WTC11 (cell line): ENCODE data around the gene CALML4. TPM values are rescaled to one million over a fixed set of nuclear protein-coding genes. Genes with fewer than 3 reads are reported as not detected.
"Not testable (repeated sequence)": the region's sequence is repeated elsewhere in the genome, so short reads cannot be mapped to it uniquely, and the experiment has no call there.

Source experiments
- ATAC-seq: fragments of 200-7000 bp; cut with Tn5 transposase; 2 replicates; pipeline ENCODE4 v1.10.0; 2021; ENCODE audit warnings: mild to moderate bottlenecking, moderate library complexity
- CTCF ChIA-PET: fragments of 300-600 bp; sonication (Branson Sonifier 250); formaldehyde crosslinking; loops from one replicate; lab custom pipeline; 2021; ENCODE audit warnings: antibody characterized with exemption; lab: Charles Lee
- POLR2A ChIA-PET: fragments of 350-600 bp; sonication (Branson Sonifier 250); formaldehyde crosslinking; loops from one replicate; lab custom pipeline; 2021; ENCODE audit warnings: antibody characterized with exemption; lab: Charles Lee
- DNase-seq: peaks from one replicate; pipeline ENCODE4 v3.0.0; 2021; ENCODE audit warnings: low spot score
- H3K27ac Mint-ChIP-seq: 2 replicates; pipeline ENCODE4 v1.8.0; 2021; ENCODE audit warnings: mixed read lengths
- H3K27me3 Mint-ChIP-seq: 2 replicates; pipeline ENCODE4 v1.8.0; 2021; ENCODE audit warnings: low read depth, mild to moderate bottlenecking, moderate library complexity, mixed read lengths
- H3K36me3 Mint-ChIP-seq: 2 replicates; pipeline ENCODE4 v1.8.0; 2021; ENCODE audit warnings: mixed read lengths
- H3K4me1 Mint-ChIP-seq: 2 replicates; pipeline ENCODE4 v1.8.0; 2022; ENCODE audit warnings: mixed read lengths
- H3K4me3 Mint-ChIP-seq: 2 replicates; pipeline ENCODE4 v1.8.0; 2021; ENCODE audit warnings: mild to moderate bottlenecking, moderate library complexity, mixed read lengths
- H3K9me3 Mint-ChIP-seq: 2 replicates; pipeline ENCODE4 v1.8.0; 2021; ENCODE audit warnings: mixed read lengths
- CREB1 ChIP-seq: sonication (generic); formaldehyde crosslinking; IDR thresholded peaks from 2 replicates; pipeline ENCODE4 v1.8.0; 2023; ENCODE audit warnings: mild to moderate bottlenecking, missing genetic modification reagents
- CTCF ChIP-seq: fragments of 200-600 bp; IDR thresholded peaks from 2 replicates; pipeline ENCODE4 v1.8.0; 2022; ENCODE audit warnings: antibody characterized with exemption
- ELF4 ChIP-seq: sonication (generic); formaldehyde crosslinking; IDR thresholded peaks from 2 replicates; pipeline ENCODE4 v1.8.1; 2022; ENCODE audit warnings: low read depth, mild to moderate bottlenecking, moderate library complexity, missing genetic modification reagents
- ESRRA ChIP-seq: sonication (generic); formaldehyde crosslinking; IDR thresholded peaks from 2 replicates; pipeline ENCODE4 v1.8.1; 2022; ENCODE audit warnings: mild to moderate bottlenecking, missing genetic modification reagents, borderline replicate concordance
- GRHL2 ChIP-seq: fragments of 250-450 bp; sonication (Bioruptor Pico); IDR thresholded peaks from 2 replicates; pipeline ENCODE4 v1.8.0; 2022; ENCODE audit warnings: mild to moderate bottlenecking, moderate library complexity; ENCODE audit not compliant: insufficient replicate concordance, severe bottlenecking
- IRF2 ChIP-seq: sonication (generic); formaldehyde crosslinking; IDR thresholded peaks from 2 replicates; pipeline ENCODE4 v1.8.0; 2022; ENCODE audit warnings: low read depth, missing genetic modification reagents, borderline replicate concordance
- JAZF1 ChIP-seq: fragments of 250-450 bp; sonication (Bioruptor Pico); IDR thresholded peaks from 2 replicates; pipeline ENCODE4 v1.9.0; 2021; ENCODE audit warnings: moderate library complexity, mild to moderate bottlenecking, inconsistent platforms
- NFYB ChIP-seq: sonication (generic); formaldehyde crosslinking; conservative IDR thresholded peaks from 2 replicates; pipeline ENCODE4 v1.8.0; 2022; ENCODE audit warnings: low read depth, missing genetic modification reagents
- NR3C1 ChIP-seq: sonication (generic); formaldehyde crosslinking; conservative IDR thresholded peaks from 2 replicates; pipeline ENCODE4 v1.8.1; 2023; ENCODE audit warnings: low read depth, mild to moderate bottlenecking, missing genetic modification reagents
- PREB ChIP-seq: sonication (generic); formaldehyde crosslinking; IDR thresholded peaks from 2 replicates; pipeline ENCODE4 v1.8.1; 2022; ENCODE audit warnings: mild to moderate bottlenecking, missing genetic modification reagents, moderate library complexity, borderline replicate concordance
- SMAD4 ChIP-seq: sonication (generic); formaldehyde crosslinking; IDR thresholded peaks from 2 replicates; pipeline ENCODE4 v1.8.0; 2022; ENCODE audit warnings: mild to moderate bottlenecking, missing genetic modification reagents
- TEAD1 ChIP-seq: sonication (generic); formaldehyde crosslinking; IDR thresholded peaks from 2 replicates; pipeline ENCODE4 v1.8.0; 2022; ENCODE audit warnings: mild to moderate bottlenecking, missing genetic modification reagents
- TP53 ChIP-seq: sonication (generic); formaldehyde crosslinking; IDR thresholded peaks from 2 replicates; pipeline ENCODE4 v1.8.1; 2023; ENCODE audit warnings: mild to moderate bottlenecking, missing genetic modification reagents
- ZNF425 ChIP-seq: fragments of 250-450 bp; sonication (Bioruptor Pico); conservative IDR thresholded peaks from 2 replicates; pipeline ENCODE4 v1.9.0; 2021; ENCODE audit warnings: mild to moderate bottlenecking
- total RNA-seq: library from RNA; stranded (reverse); gene quantifications from 3 replicates; pipeline ENCODE4 v1.2.3, GENCODE V29; 2021
- TF ChIP-seq, protein P1 (sequence below): fragments of 250-450 bp; sonication (Bioruptor Pico); IDR thresholded peaks from 2 replicates; pipeline ENCODE4 v1.8.0; 2021; ENCODE audit warnings: mild to moderate bottlenecking
- TF ChIP-seq, protein P2 (sequence below): sonication (generic); formaldehyde crosslinking; IDR thresholded peaks from 2 replicates; pipeline ENCODE4 v1.8.0; 2022; ENCODE audit warnings: mild to moderate bottlenecking, missing genetic modification reagents
- TF ChIP-seq, protein P3 (sequence below): sonication (generic); formaldehyde crosslinking; IDR thresholded peaks from 2 replicates; pipeline ENCODE4 v1.8.1; 2023; ENCODE audit warnings: mild to moderate bottlenecking, missing genetic modification reagents, moderate library complexity
- TF ChIP-seq, protein P4 (sequence below): sonication (generic); formaldehyde crosslinking; IDR thresholded peaks from 2 replicates; pipeline ENCODE4 v1.8.1; 2023; ENCODE audit warnings: mild to moderate bottlenecking, missing genetic modification reagents
- TF ChIP-seq, protein P5 (sequence below): sonication (generic); formaldehyde crosslinking; conservative IDR thresholded peaks from 2 replicates; pipeline ENCODE4 v1.8.1; 2023; ENCODE audit warnings: mild to moderate bottlenecking, low read depth, missing genetic modification reagents, moderate library complexity
- TF ChIP-seq, protein P6 (sequence below): fragments of 250-450 bp; sonication (Bioruptor Pico); IDR thresholded peaks from 2 replicates; pipeline ENCODE4 v1.9.0; 2021; ENCODE audit warnings: moderate library complexity, mild to moderate bottlenecking, inconsistent platforms, borderline replicate concordance

The CALML4 gene
- total RNA-seq, 1 experiment from 2014 or later, result 9.8 TPM

DNA sequence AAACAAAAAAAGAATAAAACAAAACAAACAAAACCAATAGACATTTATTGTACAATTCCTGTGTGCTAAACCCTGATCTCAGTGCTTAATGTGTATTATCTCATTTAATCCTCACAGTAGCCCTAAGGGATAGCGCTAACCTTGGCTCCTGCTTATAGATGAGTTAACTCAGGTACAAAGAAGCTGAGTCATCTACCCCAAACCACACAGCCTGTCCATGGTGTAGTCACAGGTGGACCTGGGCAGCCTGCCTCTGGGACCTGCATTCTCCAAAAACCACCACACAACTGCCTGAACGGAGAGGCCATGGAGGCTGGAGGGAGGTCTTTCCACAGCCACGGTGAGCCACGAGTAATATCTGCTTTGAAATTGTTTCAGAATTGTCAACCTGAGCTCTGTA lies 29.9 kb upstream of the CALML4 start:
- Mint-ChIP-seq H3K4me1 (peaks cover 9% of the 10 kb centered on the region), H3K36me3 (no peaks in the 10 kb centered on the region), H3K27ac (no peak overlapping the region), H3K4me3 (no peak overlapping the region), H3K9me3 (no peaks in the 10 kb centered on the region), H3K27me3 (peaks cover 12% of the 10 kb centered on the region)
- TF ChIP-seq NFYB (CRISPR knock-in tag) (no peak), CTCF (no peak), ESRRA (CRISPR knock-in tag) (no peak), SMAD4 (CRISPR knock-in tag) (no peak), JAZF1 (no peak), CREB1 (CRISPR knock-in tag) (no peak), IRF2 (no peak), ELF4 (CRISPR knock-in tag) (no peak), PREB (CRISPR knock-in tag) (no peak), GRHL2 (CRISPR knock-in tag) (no peak), TEAD1 (CRISPR knock-in tag) (no peak), ZNF425 (CRISPR knock-in tag) (no peak), NR3C1 (no peak), TP53 (CRISPR knock-in tag) (no peak)
- TF ChIP-seq, protein P1, sequence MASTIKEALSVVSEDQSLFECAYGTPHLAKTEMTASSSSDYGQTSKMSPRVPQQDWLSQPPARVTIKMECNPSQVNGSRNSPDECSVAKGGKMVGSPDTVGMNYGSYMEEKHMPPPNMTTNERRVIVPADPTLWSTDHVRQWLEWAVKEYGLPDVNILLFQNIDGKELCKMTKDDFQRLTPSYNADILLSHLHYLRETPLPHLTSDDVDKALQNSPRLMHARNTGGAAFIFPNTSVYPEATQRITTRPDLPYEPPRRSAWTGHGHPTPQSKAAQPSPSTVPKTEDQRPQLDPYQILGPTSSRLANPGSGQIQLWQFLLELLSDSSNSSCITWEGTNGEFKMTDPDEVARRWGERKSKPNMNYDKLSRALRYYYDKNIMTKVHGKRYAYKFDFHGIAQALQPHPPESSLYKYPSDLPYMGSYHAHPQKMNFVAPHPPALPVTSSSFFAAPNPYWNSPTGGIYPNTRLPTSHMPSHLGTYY (CRISPR knock-in tag), result no peak
- TF ChIP-seq, protein P2, sequence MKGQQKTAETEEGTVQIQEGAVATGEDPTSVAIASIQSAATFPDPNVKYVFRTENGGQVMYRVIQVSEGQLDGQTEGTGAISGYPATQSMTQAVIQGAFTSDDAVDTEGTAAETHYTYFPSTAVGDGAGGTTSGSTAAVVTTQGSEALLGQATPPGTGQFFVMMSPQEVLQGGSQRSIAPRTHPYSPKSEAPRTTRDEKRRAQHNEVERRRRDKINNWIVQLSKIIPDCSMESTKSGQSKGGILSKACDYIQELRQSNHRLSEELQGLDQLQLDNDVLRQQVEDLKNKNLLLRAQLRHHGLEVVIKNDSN (CRISPR knock-in tag), result no peak
- TF ChIP-seq, protein P3, sequence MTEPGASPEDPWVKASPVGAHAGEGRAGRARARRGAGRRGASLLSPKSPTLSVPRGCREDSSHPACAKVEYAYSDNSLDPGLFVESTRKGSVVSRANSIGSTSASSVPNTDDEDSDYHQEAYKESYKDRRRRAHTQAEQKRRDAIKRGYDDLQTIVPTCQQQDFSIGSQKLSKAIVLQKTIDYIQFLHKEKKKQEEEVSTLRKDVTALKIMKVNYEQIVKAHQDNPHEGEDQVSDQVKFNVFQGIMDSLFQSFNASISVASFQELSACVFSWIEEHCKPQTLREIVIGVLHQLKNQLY, result no peak
- TF ChIP-seq, protein P4, sequence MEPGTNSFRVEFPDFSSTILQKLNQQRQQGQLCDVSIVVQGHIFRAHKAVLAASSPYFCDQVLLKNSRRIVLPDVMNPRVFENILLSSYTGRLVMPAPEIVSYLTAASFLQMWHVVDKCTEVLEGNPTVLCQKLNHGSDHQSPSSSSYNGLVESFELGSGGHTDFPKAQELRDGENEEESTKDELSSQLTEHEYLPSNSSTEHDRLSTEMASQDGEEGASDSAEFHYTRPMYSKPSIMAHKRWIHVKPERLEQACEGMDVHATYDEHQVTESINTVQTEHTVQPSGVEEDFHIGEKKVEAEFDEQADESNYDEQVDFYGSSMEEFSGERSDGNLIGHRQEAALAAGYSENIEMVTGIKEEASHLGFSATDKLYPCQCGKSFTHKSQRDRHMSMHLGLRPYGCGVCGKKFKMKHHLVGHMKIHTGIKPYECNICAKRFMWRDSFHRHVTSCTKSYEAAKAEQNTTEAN (CRISPR knock-in tag), result no peak
- TF ChIP-seq, protein P5, sequence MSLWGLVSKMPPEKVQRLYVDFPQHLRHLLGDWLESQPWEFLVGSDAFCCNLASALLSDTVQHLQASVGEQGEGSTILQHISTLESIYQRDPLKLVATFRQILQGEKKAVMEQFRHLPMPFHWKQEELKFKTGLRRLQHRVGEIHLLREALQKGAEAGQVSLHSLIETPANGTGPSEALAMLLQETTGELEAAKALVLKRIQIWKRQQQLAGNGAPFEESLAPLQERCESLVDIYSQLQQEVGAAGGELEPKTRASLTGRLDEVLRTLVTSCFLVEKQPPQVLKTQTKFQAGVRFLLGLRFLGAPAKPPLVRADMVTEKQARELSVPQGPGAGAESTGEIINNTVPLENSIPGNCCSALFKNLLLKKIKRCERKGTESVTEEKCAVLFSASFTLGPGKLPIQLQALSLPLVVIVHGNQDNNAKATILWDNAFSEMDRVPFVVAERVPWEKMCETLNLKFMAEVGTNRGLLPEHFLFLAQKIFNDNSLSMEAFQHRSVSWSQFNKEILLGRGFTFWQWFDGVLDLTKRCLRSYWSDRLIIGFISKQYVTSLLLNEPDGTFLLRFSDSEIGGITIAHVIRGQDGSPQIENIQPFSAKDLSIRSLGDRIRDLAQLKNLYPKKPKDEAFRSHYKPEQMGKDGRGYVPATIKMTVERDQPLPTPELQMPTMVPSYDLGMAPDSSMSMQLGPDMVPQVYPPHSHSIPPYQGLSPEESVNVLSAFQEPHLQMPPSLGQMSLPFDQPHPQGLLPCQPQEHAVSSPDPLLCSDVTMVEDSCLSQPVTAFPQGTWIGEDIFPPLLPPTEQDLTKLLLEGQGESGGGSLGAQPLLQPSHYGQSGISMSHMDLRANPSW (CRISPR knock-in tag), result no peak
- TF ChIP-seq, protein P6, sequence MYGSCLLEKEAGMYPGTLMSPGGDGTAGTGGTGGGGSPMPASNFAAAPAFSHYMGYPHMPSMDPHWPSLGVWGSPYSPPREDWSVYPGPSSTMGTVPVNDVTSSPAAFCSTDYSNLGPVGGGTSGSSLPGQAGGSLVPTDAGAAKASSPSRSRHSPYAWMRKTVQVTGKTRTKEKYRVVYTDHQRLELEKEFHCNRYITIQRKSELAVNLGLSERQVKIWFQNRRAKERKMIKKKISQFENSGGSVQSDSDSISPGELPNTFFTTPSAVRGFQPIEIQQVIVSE (CRISPR knock-in tag), result no peak
- CTCF ChIA-PET, result interaction anchor here (1.3 to 1.6 kb wide), 2 partner anchors 16 to 18 kb away, joined by 3 to 5 read pairs; no protein-coding TSS in a partner anchor
- DNase-seq (no peak), ATAC-seq (no peak)
- POLR2A ChIA-PET, result no interaction called here

- H3K4me3 Mint-ChIP-seq, DNase-seq, POLR2A ChIA-PET, H3K27ac Mint-ChIP-seq, H3K36me3 Mint-ChIP-seq, ATAC-seq, H3K9me3 Mint-ChIP-seq: not testable (repeated sequence)
- Mint-ChIP-seq H3K27me3 (peaks cover 14% of the 10 kb centered on the region), H3K4me1 (peaks cover 13% of the 10 kb centered on the region)
- CTCF ChIA-PET, result interaction anchor here (1.0 to 1.6 kb wide), 3 partner anchors 16 to 72 kb away, joined by 3 to 5 read pairs (median 3); no protein-coding TSS in a partner anchor
Observed at GRCh38 chr15:68234520-68234919, 29.4 kb upstream of the CALML4 start.
